OCI-LY3 (cell line): ENCODE measurements around the gene ZBTB38.

Experiments
- CTCF ChIP-seq: fragments of 200-600, 300-600 bp; sonication (generic); IDR thresholded peaks from 2 replicates; pipeline ENCODE4 v1.5.1; 2014; ENCODE audit warnings: antibody characterized with exemption, low read length, low read depth
- EZH2phosphoT487 ChIP-seq: fragments of 200-600 bp; shearing (Covaris generic); IDR thresholded peaks from 2 replicates; pipeline ENCODE4 v1.6.1; 2018; ENCODE audit warnings: antibody characterized with exemption, mixed run types, low read depth

- TF ChIP-seq CTCF (no peak), EZH2phosphoT487 (no peak)
These were observed 37.5 kb upstream of the ZBTB38 start for GRCh38 chr3:141330718-141331376.
